IPS-18c (cell line): ENCODE results near the gene PRKCH.

Experiments
- H3K4me3 ChIP-seq: 2 replicates; pipeline ENCODE4 v1.7.0; 2013; ENCODE audit warnings: low read depth, mild to moderate bottlenecking, low read length, moderate library complexity; ENCODE audit not compliant: insufficient read depth
- H3K9me3 ChIP-seq: one replicate; pipeline ENCODE4 v1.6.1; 2013; ENCODE audit warnings: mild to moderate bottlenecking, low read length, moderate library complexity; ENCODE audit not compliant: control insufficient read depth, insufficient read depth

PRKCH gene

DNA sequence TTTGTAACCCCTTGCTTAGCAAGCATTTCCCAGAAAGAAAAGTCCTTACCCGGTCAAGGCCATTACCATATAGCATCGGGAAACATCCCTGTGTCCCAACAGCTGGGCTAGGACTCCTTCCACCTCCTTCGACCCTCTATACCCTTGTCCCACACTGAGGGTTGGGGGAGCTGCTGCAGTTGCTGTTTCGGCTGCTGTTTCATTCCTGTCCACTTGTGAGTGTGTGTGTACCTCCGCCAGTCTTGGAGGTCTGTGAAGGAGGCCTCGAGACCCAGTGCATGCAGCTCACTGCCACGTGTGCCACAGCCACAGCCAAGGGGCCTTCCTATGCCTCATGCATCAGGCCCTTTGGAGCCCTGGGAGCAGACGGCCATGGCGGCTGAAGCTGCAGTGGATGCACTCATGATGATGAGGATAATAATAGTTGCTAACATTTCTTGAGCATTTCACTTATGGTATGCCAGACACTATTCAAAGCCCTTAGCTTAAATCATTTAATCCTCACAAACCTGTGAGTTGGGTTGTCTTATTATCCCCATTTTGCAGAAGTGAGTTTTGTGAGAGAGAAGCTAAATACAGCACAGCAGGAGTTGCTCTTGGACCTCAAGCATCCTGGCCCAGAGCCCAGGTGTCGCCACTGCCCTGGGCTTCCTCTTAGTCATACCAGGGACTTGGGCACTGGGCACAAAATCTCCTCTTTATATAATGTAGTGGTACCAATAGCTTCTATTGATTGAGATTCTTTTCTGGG, 156.5 kb downstream of the PRKCH start:
- no peaks in the 10 kb centered on the region for H3K9me3 ChIP-seq
- no peak overlapping the region for H3K4me3 ChIP-seq

DNA sequence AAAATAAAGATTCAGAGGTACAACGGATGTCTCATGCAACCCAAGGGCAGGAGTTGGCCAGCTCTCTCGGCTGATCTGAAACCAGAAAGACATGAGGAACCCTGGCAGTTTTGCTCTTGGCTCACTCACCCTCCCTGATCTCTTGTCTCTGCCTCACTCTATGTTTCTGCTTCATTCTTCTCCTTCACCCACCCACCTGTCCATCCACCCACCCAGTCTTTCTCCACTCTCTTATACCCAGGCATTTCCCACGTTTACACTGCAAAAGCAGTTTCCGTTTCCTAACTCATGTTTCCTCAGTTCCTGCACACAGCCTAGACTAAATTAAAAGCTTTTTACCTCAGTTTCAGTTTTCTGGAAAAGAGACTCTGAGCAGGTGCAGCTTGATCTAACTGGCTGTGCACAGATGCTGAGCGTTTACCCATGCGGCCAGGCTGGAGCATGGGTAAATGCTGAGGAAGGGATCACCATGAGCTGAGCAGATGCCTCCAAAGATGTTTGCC, 157.6 kb downstream of the PRKCH start:
- Histone ChIP-seq H3K4me3 (no peak overlapping the region), H3K9me3 (no peaks in the 10 kb centered on the region)

DNA sequence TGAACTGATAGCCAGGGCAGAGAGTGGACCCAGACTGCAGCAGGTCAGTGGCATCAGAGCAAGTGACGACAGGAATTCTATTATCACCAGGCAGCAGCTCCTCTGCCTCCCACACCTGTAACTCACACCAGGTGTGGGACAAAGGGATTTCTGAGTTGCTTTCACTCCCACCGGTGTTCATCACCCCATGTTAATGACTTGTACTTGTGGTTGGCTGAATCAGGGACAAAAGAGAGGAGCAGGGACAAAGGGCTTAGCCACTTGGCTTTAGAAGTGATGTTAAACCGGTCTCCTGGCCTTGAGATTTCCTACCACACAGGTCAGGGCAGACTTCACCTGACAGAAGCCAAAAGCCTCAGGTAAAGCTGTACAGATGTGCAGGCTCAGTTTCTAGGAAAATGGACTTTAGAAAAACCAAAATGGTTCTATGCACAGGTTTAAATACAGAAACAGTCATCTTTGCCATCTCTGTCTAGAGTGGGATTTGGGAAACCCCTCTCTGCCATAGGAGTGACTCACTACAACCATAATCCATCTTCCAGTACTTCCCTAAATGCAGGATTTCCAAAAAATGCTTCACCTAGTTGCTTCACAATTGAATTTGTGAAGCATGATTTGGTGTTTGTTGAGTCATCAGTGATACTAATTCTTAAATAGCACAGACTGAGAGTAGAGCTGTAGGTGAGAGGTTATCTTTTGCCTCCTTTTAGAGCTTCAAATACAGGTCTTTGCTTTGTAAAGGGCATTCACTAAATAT, 158.5 kb downstream of the PRKCH start:
- H3K9me3 ChIP-seq: no peaks in the 10 kb centered on the region
- H3K4me3 ChIP-seq: no peak overlapping the region

DNA sequence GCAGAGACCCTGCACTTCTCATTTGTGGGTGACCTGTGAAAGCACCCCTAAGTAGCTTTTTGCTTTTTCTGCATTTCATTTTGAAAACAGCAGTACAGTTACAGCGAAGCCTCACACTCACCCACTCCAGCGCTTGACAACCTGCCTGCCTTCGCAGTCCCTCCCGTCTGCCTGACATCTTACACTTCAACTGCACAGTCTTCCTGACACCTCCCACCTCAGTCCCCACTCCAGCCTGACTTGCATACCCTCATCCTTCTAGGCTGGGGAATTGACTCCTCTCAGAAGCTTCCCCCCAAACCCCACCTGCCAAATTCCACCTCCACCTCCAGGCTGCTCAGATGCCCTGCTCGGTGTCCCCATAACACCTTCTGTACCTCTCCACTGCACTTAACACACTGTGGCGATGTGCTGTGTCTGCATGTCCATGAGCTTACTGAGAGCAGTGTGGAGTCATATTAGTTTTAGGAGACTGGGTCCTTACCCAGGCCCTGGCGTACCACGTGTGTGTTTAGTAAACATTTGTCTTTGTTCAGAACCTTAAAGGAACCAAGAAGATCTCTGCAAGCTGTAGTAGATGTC, 159.4 kb downstream of the PRKCH start:
- Histone ChIP-seq H3K9me3 (no peaks in the 10 kb centered on the region), H3K4me3 (no peak overlapping the region)

DNA sequence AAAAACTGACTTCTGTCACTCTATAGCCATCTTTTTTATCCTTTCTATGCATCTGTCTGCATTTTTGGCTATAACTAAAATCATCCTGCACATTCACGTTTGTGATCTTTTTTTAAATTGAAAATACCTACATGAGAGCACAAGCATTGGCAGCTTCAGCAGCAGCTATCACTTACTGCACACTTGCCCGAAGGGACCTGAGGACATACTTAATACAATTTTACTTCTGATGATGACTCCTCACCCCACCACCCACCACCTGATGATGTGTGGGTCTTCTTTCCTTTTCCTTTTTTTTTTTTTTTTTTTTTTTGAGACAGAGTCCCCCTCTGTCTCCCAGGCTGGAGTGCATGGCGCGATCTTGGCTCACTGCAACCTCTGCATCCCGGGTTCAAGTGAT, 160.3 kb downstream of the PRKCH start:
- Histone ChIP-seq H3K9me3 (no peaks in the 10 kb centered on the region), H3K4me3 (no peak overlapping the region)

DNA sequence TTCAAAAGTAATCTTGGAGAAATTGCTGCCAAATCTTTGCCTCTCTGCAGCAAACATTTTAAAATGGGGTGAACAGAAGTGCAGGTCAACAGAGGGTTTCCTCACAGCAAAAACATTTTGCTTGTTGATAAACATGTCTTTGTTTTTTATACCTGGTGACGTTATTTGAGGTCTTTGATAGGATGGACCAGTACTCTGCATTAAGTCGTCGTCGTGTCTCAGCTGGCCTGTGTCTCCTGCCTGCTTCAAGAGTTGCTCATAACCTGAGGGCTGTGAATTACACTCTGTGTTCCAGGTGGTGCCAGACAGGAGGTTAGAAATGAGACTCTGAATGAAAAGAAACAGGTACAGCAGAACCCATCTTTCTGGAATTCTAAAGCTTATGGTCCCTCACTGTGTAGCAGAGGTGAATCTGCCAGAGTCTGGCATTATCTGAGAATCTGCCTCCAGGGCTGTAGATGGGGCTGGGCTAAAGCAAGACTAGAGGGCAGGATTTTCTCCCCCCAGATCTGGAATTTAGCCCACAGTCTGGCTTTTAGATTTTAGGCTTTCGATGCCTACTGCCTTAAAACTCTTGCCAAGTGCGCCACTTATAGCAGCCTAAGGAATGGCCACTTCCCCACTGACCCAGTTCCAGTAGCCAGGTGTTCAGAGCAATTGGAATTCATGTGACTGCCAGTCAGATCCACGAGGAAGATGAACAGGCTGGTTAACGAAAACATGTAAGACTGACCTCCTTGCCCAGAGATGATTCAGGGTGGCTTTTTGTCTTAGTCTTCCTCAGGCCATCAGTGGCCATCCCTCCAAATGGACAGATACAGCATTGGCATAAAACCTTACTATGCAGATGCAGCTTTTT, 161.2 kb downstream of the PRKCH start:
- Histone ChIP-seq H3K9me3 (peaks cover 2% of the 10 kb centered on the region), H3K4me3 (no peak overlapping the region)

DNA sequence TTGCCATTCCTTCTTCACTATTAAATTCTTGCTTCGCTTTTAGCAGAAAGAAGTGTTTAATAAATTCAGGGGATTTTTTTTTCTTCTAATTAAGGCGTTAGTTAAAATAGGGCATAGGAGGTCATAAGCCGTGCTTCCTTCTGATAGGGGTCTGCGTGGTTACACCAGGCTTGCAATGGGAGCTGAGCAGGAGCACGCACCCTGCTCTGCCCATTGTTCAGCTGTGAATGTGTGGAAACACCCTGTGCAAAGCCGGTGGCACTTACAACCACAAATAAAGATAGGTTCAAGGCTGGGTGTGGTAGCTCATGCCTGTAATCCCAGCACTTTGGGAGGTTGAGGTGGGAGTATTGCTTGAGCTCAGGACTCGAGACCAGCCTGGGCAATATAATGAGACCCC, 162.1 kb downstream of the PRKCH start:
- H3K9me3 ChIP-seq: peaks cover 2% of the 10 kb centered on the region

DNA sequence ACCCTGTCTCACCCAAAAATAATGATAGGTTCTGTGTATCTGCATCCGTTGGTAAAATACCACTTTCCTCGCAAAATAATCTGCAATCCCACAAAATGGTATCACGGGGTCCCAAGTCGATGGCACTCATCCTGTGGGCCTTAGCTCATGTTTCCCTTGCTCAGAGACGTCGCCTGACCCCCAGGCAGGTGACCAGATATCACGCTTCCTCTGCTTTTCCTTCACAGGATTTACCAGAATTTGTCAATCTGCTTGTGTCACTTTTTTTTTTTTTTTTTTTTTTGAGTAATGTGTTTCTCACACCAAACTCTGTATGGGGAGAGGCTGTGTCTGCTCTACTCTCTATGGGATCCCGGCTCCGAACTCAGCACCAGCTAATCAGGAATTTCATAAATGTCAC, 162.7 kb downstream of the PRKCH start:
- H3K4me3 ChIP-seq: no peak overlapping the region
- peaks cover 2% of the 10 kb centered on the region for H3K9me3 ChIP-seq

More for the DNA sequence above, 162.1 kb downstream of the PRKCH start:
- no peak overlapping the region for H3K4me3 ChIP-seq

DNA sequence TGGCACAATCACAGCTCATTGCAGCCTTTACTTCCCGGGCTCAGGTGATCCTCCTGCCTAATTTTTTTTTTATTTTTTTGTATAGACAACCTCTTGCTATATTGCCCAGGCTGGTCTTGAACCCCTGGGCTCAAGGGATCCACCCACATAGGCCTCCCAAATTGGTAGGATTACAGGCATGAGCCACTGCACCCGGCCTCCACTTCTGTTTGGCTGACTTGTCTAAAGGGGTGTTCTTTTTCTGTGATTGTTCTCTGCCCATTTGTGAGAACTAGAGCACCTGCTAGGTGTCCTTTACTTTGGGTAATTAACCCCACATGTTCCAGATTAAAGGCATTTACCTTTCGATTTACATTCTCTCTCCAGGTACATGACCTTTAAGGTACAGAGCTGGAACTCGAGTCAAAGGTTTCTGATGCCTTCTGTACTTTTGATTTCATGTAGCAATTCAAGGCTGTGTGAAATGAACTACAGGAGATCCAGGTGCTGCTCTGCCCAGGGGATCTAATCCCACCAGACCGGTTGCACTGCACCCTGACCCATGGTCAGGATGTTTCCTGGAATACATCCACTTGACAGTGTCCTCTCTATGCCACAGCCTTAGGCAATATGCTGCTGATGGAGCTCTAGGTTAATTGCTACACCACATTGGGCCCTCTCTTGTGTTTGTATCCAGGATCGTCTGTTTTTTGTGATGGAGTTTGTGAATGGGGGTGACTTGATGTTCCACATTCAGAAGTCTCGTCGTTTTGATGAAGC, 163.6 kb downstream of the PRKCH start:
- H3K4me3 ChIP-seq: no peak overlapping the region
- H3K9me3 ChIP-seq: peaks cover 2% of the 10 kb centered on the region

DNA sequence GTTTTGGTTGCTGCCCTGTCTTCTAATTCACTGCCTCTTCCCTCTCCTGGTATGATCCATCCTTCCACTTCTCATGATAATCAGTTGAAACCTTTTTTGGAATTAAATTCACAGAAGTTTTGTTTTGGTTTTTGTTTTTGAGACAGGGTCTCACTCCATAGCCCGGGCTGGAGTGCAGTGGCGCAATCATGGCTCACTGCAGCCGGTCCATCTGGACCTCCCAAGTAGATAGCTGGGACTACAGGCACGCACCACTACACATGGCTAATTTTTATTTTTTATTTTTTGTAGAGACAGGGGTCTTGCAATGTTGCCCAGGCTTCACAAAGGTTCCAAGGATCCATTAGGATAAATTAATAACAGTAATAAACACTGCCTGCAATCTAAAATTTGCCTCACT, 164.3 kb downstream of the PRKCH start:
- peaks cover 2% of the 10 kb centered on the region for H3K9me3 ChIP-seq
- no peak overlapping the region for H3K4me3 ChIP-seq

DNA sequence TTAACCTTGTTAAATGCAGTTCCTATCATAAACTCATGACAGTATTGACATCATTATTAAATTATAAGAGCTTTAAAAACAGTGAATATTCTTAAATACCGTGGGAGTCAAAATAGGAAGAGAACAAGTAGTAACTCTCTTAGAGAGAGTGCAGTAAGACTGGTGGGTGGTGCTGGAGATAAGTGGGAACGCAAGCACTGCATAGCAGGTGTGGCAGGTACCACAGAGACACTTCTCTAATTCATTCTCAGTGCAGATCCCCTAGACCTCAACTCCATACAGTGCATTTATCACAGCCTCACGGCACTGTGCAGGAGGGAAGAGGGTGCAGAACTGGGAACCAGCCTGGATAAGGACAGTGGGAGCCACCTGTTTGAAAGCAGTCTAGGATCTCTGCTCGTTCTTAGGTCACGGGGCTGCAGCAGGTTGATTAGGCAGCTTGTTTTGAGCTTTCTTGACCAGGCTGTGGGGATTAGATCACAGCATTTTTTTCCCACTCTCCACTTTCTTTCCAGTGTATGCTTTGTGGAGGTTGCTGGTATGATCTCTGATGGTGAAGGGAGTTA, 165.6 kb downstream of the PRKCH start:
- H3K9me3 ChIP-seq: peaks cover 2% of the 10 kb centered on the region
- no peak overlapping the region for H3K4me3 ChIP-seq

DNA sequence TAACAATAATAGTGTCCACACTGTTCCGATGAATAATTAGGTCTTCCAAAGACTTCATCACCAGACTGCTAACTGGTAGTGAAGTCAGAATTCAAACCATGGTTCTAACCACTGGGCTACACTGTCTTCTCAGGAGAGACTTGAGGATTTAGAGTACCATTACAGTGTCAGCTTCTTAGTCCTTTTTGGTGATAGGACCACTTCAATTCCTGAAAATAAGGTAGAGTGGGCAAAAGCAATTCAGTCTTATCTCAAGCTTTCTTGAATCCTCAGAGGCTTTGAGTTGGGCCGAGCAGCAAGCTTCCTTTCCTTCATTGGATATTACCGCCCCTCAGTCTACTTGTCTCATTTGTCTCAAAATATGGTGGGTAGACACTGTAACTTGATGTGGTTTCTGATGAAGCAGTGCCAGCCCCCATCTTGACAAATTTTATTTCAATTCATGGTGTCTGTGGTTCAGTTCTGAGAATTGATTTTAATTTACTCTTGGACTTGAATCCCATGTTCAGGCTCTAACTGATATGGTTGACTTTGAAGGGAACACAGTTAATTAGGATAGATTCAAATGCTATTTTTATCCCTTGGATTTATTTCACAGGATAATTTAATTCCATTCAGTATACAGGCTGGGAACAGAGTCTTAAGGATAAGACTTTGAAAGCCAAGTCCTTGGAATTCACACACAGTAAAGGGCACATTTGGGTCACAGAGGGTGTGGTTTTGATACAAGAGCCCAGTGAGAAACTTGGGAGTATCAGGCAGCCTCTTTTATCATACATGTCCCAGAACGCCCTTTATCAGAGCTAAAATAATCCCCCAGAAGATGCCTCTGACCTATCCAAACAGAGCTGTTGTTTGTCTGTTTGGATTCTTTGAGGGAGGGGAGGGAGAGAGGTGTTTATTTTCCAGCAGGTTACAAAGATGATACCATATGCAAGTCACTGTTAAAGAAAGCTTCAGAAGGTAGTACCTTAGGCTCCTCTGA, 167.3 kb downstream of the PRKCH start:
- H3K4me3 ChIP-seq: no peak overlapping the region
- peaks cover 2% of the 10 kb centered on the region for H3K9me3 ChIP-seq

DNA sequence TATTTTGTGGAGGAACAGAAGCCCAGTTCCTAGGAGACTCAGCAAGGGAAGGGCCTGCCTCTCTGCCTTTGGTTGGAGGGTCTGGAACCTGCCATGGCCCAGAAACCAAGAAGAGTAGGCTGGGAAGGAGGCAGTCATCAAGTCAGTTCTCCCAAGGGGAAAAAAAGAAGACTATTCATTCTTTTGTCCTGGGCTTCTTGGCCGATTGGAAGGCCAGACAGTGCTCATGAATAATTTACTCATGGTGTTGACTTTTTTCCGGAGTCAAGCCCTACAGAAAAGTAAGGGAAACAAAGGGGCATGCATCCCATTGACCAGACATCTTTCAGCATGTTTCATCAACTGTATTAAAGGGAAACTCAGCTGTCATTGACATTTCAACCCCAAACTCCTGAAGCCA, 168.1 kb downstream of the PRKCH start:
- H3K9me3 ChIP-seq: peaks cover 2% of the 10 kb centered on the region
- no peak overlapping the region for H3K4me3 ChIP-seq

DNA sequence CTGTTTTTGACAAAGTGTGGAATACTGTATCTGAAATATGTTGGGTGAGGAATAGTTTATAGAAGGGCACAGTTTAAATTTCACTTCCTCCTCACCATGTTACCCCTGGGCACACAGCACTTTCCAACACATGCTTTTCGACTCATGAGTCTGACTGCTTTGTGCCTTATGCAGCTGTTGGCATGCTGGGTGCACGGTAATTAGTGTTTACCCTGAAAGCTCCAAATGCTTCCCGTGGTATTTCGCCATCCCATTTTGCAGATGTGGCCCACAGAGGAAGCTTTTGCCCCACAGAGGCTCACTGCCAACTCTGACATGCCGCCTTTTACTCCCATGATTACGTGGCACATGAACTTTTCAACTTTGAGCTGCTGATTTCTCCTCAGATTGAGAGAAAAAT, 168.6 kb downstream of the PRKCH start:
- Histone ChIP-seq H3K4me3 (no peak overlapping the region), H3K9me3 (peaks cover 2% of the 10 kb centered on the region)

DNA sequence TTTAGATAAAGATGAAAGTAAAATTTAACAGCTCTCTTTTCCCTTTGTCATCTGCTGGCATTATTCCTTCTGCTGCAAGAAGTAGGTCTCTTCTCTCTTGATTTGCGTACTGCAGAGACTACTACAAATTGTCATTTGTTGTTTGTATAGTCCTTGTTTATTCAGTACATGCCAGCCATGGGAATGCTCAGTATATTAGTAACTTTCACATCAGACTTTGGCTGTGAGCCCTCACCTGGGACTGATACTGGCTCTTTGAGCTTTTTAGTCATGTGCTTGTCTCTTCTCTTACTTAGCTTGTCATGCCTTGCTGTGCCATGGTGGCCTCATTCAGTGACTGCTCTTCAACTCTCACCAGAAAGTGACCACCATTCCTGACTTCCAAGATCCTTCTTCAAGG, 169.8 kb downstream of the PRKCH start:
- Histone ChIP-seq H3K9me3 (peaks cover 2% of the 10 kb centered on the region), H3K4me3 (no peak overlapping the region)
